Hepatocyte (in vitro differentiated cells): Measurements from ENCODE around the gene TAAR9. TPM values are rescaled to one million over a fixed set of nuclear protein-coding genes. Genes with fewer than 3 reads are reported as not detected.
"Not testable (repeated sequence)": the region's sequence is repeated elsewhere in the genome, so short reads cannot be mapped to it uniquely, and the experiment has no call there.

Experiments
- DNase-seq: peaks from one replicate; pipeline ENCODE4 v3.0.0-alpha.2; 2016; ENCODE audit warnings: low spot score
- H2AFZ ChIP-seq: fragments of 200-600 bp; sonication (generic); 2 replicates; pipeline ENCODE4 v1.6.0; 2016; ENCODE audit warnings: antibody characterized with exemption, mild to moderate bottlenecking
- H3K27ac ChIP-seq: fragments of 200-600 bp; sonication (generic); 2 replicates; pipeline ENCODE4 v1.5.1; 2016; ENCODE audit warnings: mild to moderate bottlenecking
- H3K27me3 ChIP-seq: fragments of 200-600 bp; sonication (generic); 2 replicates; pipeline ENCODE4 v1.6.1; 2016
- H3K36me3 ChIP-seq: fragments of 200-600 bp; sonication (generic); replicated peaks from 2 replicates; pipeline ENCODE4 v1.5.1; 2016; ENCODE audit warnings: low read depth; ENCODE audit not compliant: insufficient read depth
- H3K4me1 ChIP-seq: fragments of 200-600 bp; sonication (generic); 2 replicates; pipeline ENCODE4 v1.5.1; 2016; ENCODE audit warnings: mild to moderate bottlenecking, moderate library complexity; ENCODE audit not compliant: insufficient read depth
- H3K4me2 ChIP-seq: fragments of 200-600 bp; sonication (generic); 2 replicates; pipeline ENCODE4 v1.6.0; 2016
- H3K4me3 ChIP-seq: fragments of 200-600 bp; sonication (generic); 2 replicates; pipeline ENCODE4 v1.5.1; 2016; ENCODE audit warnings: mild to moderate bottlenecking
- H3K79me2 ChIP-seq: fragments of 200-600 bp; sonication (generic); 2 replicates; pipeline ENCODE4 v1.6.0; 2017; ENCODE audit warnings: mild to moderate bottlenecking
- H3K9me2 ChIP-seq: fragments of 200-600 bp; sonication (generic); replicated peaks from 2 replicates; pipeline ENCODE4 v1.6.0; 2017; ENCODE audit warnings: mild to moderate bottlenecking; ENCODE audit not compliant: insufficient read depth
- H3K9me3 ChIP-seq: fragments of 200-600 bp; sonication (generic); 2 replicates; pipeline ENCODE4 v1.5.1; 2016; ENCODE audit warnings: low read depth, mild to moderate bottlenecking
- H4K20me1 ChIP-seq: fragments of 200-600 bp; sonication (generic); 2 replicates; pipeline ENCODE4 v1.6.0; 2016; ENCODE audit warnings: mild to moderate bottlenecking; ENCODE audit not compliant: insufficient read depth, poor library complexity, severe bottlenecking
- EZH2 ChIP-seq: fragments of 200-600 bp; sonication (generic); IDR thresholded peaks from 2 replicates; pipeline ENCODE4 v1.6.1; 2016; ENCODE audit warnings: antibody characterized with exemption, mild to moderate bottlenecking, borderline replicate concordance
- EZH2phosphoT487 ChIP-seq: fragments of 200-600 bp; sonication (generic); IDR thresholded peaks from one replicate; pipeline ENCODE4 v1.6.1; 2018; ENCODE audit warnings: antibody characterized with exemption, mild to moderate bottlenecking, low read depth, moderate library complexity; ENCODE audit not compliant: unreplicated experiment, severe bottlenecking
- WGBS: methylation state at CpG from one replicate; pipeline ENCODE4 v1.1.6; 2016; ENCODE audit warnings: low lambda C conversion rate; ENCODE audit errors: missing lambda C conversion rate; 5-methylcytosine and 5-hydroxymethylcytosine counted together
- polyA plus RNA-seq: library from polyadenylated mRNA; unstranded; fragments of >200 nt; fragmentation: Nextera tagmentation; extraction: Ambion mirVana; gene quantifications from 2 replicates; pipeline ENCODE4 v1.2.1, GENCODE V29; 2016
- total RNA-seq: library from RNA; depleted of rRNA; stranded (reverse); fragments of >200 nt; gene quantifications from 2 replicates; pipeline ENCODE4 v1.2.3, GENCODE V29; 2014
- TF ChIP-seq, protein P1 (sequence below): fragments of 200-600 bp; sonication (generic); IDR thresholded peaks from 2 replicates; pipeline ENCODE4 v1.5.1; 2016; ENCODE audit warnings: antibody characterized with exemption, mild to moderate bottlenecking; ENCODE audit not compliant: poor library complexity

The TAAR9 gene
- total and polyA plus RNA-seq, 2 experiments from 2014 or later, result not detected

DNA sequence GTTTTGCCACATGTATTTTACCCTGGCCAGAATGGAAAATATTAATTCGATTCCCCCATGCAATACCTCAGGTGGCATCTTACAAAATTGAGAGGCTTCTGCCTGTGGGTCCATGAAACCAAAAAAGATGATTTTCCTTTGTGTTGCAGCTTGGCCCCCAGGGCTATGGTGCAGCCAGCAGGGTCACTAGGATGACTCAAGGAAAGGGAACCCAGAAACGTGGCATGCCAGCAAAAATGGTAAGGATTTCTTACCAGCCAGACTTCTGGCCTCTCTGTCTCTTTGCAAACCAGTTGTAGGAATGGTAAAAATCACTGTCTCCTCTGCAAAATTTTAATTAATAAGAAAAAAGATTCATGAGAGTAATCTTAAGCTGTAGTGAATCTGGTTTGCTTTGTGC is 11.6 kb upstream of the TAAR9 start:
- no peaks in the 10 kb centered on the region for H3K79me2 ChIP-seq
- 64% methylated on average over 2 of the region's 2 CpGs for WGBS
- no peaks in the 10 kb centered on the region for H3K9me2 ChIP-seq
- no peak for TF ChIP-seq EZH2
- TF ChIP-seq, protein P1, sequence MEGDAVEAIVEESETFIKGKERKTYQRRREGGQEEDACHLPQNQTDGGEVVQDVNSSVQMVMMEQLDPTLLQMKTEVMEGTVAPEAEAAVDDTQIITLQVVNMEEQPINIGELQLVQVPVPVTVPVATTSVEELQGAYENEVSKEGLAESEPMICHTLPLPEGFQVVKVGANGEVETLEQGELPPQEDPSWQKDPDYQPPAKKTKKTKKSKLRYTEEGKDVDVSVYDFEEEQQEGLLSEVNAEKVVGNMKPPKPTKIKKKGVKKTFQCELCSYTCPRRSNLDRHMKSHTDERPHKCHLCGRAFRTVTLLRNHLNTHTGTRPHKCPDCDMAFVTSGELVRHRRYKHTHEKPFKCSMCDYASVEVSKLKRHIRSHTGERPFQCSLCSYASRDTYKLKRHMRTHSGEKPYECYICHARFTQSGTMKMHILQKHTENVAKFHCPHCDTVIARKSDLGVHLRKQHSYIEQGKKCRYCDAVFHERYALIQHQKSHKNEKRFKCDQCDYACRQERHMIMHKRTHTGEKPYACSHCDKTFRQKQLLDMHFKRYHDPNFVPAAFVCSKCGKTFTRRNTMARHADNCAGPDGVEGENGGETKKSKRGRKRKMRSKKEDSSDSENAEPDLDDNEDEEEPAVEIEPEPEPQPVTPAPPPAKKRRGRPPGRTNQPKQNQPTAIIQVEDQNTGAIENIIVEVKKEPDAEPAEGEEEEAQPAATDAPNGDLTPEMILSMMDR, result no peak
- no peak for TF ChIP-seq EZH2phosphoT487
- H3K27me3 ChIP-seq, result no peaks in the 10 kb centered on the region
- H3K4me2 ChIP-seq, result no peak overlapping the region
- no peak overlapping the region for H3K4me3 ChIP-seq
- no peaks in the 10 kb centered on the region for H3K9me3 ChIP-seq
- H3K4me1 ChIP-seq, result no peaks in the 10 kb centered on the region
- H3K27ac ChIP-seq, result no peak overlapping the region
- H2AFZ ChIP-seq, result no peak overlapping the region
- no peaks in the 10 kb centered on the region for H4K20me1 ChIP-seq
- H3K36me3 ChIP-seq, result no peaks in the 10 kb centered on the region
- no peak for DNase-seq

DNA sequence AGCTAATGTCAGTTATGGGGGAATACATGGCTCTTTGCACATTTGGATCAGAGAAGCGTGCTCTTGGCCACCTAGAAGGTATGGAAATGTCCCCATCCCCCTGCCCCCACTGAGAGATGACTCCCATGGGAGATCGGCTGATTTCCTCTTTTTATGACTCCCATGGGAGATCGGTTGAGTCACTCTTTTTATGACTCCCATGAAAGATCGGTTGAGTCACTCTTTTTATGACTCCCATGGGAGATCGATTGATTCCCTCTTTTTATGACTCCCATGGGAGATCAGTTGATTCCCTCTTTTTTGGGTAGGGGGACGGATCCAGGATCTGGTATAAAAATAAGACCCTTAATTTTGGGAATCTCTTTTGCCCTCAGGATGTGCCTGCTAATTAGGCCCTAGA is 10.3 kb upstream of the TAAR9 start:
- Histone ChIP-seq H3K4me1 (no peaks in the 10 kb centered on the region), H3K27me3 (no peaks in the 10 kb centered on the region), H3K27ac (no peak overlapping the region), H3K36me3 (no peaks in the 10 kb centered on the region), H3K9me3 (no peaks in the 10 kb centered on the region), H3K4me2 (no peak overlapping the region), H4K20me1 (no peaks in the 10 kb centered on the region), H3K79me2 (no peaks in the 10 kb centered on the region), H2AFZ (no peak overlapping the region), H3K9me2 (no peaks in the 10 kb centered on the region), H3K4me3 (no peak overlapping the region)
- WGBS, result 69% methylated on average over 6 of the region's 6 CpGs
- no peak for TF ChIP-seq EZH2phosphoT487
- DNase-seq, result peak; percentile 11

DNA sequence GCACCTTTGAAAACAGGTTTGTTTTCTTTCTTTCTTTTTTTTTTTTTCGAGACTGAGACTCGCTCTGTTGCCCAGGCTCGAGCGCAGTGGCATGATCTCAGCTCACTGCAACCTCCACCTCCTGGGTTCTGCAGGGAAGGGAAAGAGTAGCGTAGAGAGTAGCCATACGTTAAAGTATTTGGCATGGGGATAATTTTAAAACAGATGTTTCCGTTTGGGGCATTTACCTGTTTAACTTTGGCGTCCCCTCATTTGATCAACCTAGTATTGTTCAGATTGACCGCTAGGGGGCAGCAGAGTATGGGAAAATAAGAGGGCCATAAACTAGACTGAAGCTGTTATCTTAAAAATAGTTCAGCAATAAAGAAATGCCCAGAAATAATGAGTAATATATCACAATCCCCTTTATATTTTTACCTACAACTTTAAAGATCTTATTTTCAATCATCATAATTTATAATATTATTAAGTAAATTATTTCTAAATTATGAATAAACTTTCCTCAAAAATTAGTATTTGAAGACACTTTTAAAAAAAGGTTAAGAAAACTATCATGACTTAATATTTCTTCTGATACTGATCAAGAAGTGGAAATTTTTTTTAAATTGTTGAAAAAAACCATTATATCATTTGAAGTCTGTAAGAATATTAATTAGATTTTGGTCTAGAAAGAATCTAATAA is 7.6 kb upstream of the TAAR9 start:
- no peaks in the 10 kb centered on the region for H3K9me3 ChIP-seq
- peak; percentile 86 for DNase-seq
- H3K4me2 ChIP-seq, result peak overlapping the region; percentile 71
- no peaks in the 10 kb centered on the region for H3K9me2 ChIP-seq
- no peaks in the 10 kb centered on the region for H3K4me1 ChIP-seq
- no peak for TF ChIP-seq EZH2phosphoT487
- TF ChIP-seq, protein P1, result peak; percentile 92
- 26% methylated on average over 9 of the region's 9 CpGs for WGBS
- no peak overlapping the region for H3K4me3 ChIP-seq
- H3K27ac ChIP-seq, result no peak overlapping the region
- peak overlapping the region; percentile 23 for H2AFZ ChIP-seq
- H3K36me3 ChIP-seq, result no peaks in the 10 kb centered on the region
- H4K20me1 ChIP-seq, result no peaks in the 10 kb centered on the region
- no peaks in the 10 kb centered on the region for H3K27me3 ChIP-seq
- H3K79me2 ChIP-seq, result no peaks in the 10 kb centered on the region

DNA sequence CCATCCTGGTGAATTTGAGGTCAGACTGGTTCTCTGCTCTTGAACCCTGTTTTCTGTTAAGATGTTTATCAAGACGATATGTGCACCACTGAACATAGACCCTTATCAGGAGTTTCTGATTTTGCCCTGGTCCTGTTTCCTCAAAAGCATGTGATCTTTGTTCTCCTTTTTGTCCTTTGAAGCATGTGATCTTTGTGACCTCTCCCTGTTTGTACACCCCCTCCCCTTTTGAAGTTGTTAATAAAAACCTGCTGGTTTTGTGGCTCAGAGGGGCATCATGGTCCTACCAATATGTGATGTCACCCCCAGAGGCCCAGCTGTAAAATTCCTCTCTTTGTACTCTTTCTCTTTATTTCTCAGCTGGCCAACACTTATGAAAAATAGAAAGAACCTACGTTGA is 3.5 kb upstream of the TAAR9 start:
- not testable (repeated sequence) for H3K79me2 ChIP-seq, H3K27ac ChIP-seq, H3K4me2 ChIP-seq, H3K27me3 ChIP-seq, H3K36me3 ChIP-seq, H3K9me3 ChIP-seq, H4K20me1 ChIP-seq, H3K9me2 ChIP-seq, H3K4me3 ChIP-seq, H3K4me1 ChIP-seq, H2AFZ ChIP-seq, DNase-seq
- 75% methylated on average over 2 of the region's 2 CpGs for WGBS
